HG02678 (cell line): ENCODE measurements around the gene DCLK1.
A peak's percentile ranks its signal among the peaks of the same experiment; 100 is the strongest.

Experiments
- ATAC-seq: cut with Tn5 transposase; IDR thresholded peaks from one replicate; pipeline ENCODE4 v1.9.1; 2021; ENCODE audit warnings: mild to moderate bottlenecking, moderate library complexity; ENCODE audit not compliant: unreplicated experiment

The DCLK1 gene

GRCh38 chr13:35765941-35766340, 365.2 kb downstream of the DCLK1 start:
- ATAC-seq, result no peak

- ATAC-seq, result no peak
These were observed 365.8 kb downstream of the DCLK1 start for GRCh38 chr13:35765366-35765765.

GRCh38 chr13:35764326-35765015, 366.7 kb downstream of the DCLK1 start:
- no peak for ATAC-seq

- ATAC-seq, result no peak
These were observed 367.4 kb downstream of the DCLK1 start for GRCh38 chr13:35763782-35764123.

GRCh38 chr13:35763060-35763781, 368.0 kb downstream of the DCLK1 start:
- ATAC-seq, result no peak

- ATAC-seq, result no peak
These were observed 369.5 kb downstream of the DCLK1 start for GRCh38 chr13:35761440-35762252.

- ATAC-seq, result no peak
These were observed 370.4 kb downstream of the DCLK1 start for GRCh38 chr13:35760735-35761281.

GRCh38 chr13:35747594-35747993, 383.6 kb downstream of the DCLK1 start:
- ATAC-seq, result no peak

GRCh38 chr13:35744566-35745178, 386.5 kb downstream of the DCLK1 start:
- no peak for ATAC-seq

GRCh38 chr13:35744144-35744543, 387.0 kb downstream of the DCLK1 start:
- no peak for ATAC-seq

- ATAC-seq, result no peak
These were observed 388.0 kb downstream of the DCLK1 start for GRCh38 chr13:35743165-35743564.

- no peak for ATAC-seq
These were observed 389.5 kb downstream of the DCLK1 start for GRCh38 chr13:35741657-35742056.

GRCh38 chr13:35736876-35737275, 394.3 kb downstream of the DCLK1 start:
- no peak for ATAC-seq

GRCh38 chr13:35733827-35734226, 397.4 kb downstream of the DCLK1 start:
- no peak for ATAC-seq

GRCh38 chr13:35732565-35732964, 398.6 kb downstream of the DCLK1 start:
- ATAC-seq, result no peak

GRCh38 chr13:35731471-35731870, 399.7 kb downstream of the DCLK1 start:
- ATAC-seq, result no peak

- ATAC-seq, result peak; percentile 68
These were observed 401.1 kb downstream of the DCLK1 start for GRCh38 chr13:35729926-35730627.

- ATAC-seq, result no peak
These were observed 403.3 kb downstream of the DCLK1 start for GRCh38 chr13:35727881-35728280.

- ATAC-seq, result no peak
These were observed 406.7 kb downstream of the DCLK1 start for GRCh38 chr13:35724446-35724845.

GRCh38 chr13:35723821-35724220, 407.4 kb downstream of the DCLK1 start:
- no peak for ATAC-seq
